Activated CD4-positive, CD25-positive, alpha-beta regulatory T cell treated with anti-CD3 and anti-CD28 coated beads, Interleukin-2, amount 50 U/mL, for 72 hours (primary cell): ENCODE data around the gene MCRIP2.

Source experiments
- DNase-seq: peaks from one replicate; pipeline ENCODE4 v3.0.0; 2021

Gene MCRIP2

DNA sequence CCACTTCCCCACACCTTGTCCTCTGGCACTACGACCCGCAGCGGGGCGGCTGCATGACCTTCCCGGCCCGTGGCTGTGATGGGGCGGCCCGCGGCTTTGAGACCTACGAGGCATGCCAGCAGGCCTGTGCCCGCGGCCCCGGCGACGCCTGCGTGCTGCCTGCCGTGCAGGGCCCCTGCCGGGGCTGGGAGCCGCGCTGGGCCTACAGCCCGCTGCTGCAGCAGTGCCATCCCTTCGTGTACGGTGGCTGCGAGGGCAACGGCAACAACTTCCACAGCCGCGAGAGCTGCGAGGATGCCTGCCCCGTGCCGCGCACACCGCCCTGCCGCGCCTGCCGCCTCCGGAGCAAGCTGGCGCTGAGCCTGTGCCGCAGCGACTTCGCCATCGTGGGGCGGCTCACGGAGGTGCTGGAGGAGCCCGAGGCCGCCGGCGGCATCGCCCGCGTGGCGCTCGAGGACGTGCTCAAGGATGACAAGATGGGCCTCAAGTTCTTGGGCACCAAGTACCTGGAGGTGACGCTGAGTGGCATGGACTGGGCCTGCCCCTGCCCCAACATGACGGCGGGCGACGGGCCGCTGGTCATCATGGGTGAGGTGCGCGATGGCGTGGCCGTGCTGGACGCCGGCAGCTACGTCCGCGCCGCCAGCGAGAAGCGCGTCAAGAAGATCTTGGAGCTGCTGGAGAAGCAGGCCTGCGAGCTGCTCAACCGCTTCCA is 8.1 kb upstream of the MCRIP2 start:
- no peak for DNase-seq

- DNase-seq: no peak
Measured at GRCh38 chr16:634051-634670, 7.5 kb upstream of the MCRIP2 start.

- no peak for DNase-seq
Measured at GRCh38 chr16:634996-635395, 6.6 kb upstream of the MCRIP2 start.

GRCh38 chr16:635573-636205 is 5.9 kb upstream of the MCRIP2 start:
- no peak for DNase-seq

GRCh38 chr16:636206-637080 is 5.2 kb upstream of the MCRIP2 start, which contains the start of gene METTL26:
METTL26 (minus strand) TSS chr16:636305; CDS start chr16:636290, 15 bp downstream.
- peak; percentile 94 for DNase-seq

GRCh38 chr16:637081-638018 is 4.3 kb upstream of the MCRIP2 start:
- DNase-seq: no peak

DNA sequence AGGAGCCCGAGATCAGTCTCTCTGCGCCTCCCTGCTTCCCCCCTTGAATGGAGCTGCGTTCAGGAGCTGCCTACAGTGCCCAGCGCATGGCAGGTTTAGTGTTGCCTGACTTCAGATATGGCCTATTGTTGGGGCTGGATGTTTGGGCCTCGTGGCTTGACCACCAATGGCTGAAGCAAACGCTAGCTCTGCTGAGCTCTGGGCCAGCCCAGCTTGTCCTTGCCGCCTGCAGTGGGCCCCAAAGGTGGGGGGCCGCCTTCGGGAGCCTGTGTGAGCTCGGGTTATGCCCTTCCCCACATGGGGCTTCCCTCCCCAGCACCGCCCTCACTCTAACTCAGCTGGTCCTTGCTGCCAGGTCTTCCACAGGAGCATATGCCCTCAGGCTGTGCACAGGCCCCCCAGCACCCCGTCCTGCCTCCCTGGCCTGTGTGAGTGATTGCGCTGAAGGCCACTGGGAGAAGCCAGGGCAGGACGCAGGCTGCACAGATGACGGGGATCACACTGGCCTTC is 3.5 kb upstream of the MCRIP2 start:
- DNase-seq: no peak

DNA sequence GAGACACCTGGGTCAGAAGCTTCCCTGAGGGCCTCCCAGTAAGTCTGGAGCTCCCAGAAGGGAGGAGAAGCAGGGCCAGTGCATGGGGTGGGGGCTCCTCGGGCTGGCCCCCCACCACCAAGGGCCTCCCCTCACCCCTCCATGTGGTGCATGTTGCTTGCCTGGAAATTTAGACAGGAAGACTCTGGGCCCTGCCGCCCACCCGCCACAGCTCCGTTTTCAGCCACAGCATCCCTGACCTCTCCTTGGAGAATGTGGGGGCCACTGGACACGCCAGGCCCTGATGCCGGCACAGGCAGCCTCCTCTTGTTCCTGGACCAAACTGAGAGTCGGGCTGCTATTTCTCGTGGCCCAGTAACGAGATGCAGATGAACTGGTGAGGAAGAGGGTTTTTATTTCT is 2.8 kb upstream of the MCRIP2 start:
- no peak for DNase-seq

- DNase-seq: no peak
Measured at GRCh38 chr16:640614-641013, 1.0 kb upstream of the MCRIP2 start.

DNA sequence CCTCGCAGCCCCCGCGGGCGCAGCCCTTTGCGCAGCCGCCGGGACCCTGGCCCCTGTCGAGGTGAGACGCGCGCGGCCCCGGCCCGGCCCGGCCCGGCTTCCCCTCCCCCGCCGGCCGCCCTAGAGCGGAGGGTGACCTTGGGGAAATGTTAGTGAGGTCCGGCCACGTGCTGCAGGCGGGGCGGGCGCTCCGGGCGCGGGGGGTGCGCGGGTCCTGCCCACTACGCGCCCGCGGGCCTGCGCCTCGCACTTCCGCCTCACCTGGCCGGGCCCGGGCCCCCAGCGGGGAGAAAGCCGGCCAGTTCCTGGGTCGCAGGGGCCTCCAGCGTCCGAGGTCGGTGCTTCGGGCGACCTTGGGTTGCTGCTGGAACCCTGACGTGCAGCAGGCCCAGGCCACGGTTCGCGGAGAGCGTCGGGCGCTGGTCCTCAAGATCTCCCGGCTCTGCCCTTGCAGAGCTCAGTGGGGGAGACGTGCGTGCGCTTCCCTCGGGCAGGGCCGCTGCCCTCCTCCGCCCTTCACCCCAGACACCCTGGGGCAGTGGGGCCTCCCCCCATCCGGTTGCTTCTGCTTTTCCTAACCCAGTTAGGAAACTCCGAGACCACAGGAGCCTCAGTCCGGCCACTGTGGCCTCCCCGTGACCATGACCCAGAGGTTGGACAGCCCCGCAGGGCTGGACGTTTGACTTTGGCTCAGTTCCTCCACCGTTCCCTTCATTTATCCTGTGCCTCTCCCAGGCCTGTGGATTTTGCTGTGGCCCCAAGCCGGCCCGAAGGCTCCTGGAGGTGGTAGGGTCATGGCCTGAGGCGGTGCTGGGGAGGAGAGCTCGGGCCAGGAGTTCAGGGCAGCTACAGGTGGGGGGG is 791 bp downstream of the MCRIP2 start:
- DNase-seq: peak; percentile 57

DNA sequence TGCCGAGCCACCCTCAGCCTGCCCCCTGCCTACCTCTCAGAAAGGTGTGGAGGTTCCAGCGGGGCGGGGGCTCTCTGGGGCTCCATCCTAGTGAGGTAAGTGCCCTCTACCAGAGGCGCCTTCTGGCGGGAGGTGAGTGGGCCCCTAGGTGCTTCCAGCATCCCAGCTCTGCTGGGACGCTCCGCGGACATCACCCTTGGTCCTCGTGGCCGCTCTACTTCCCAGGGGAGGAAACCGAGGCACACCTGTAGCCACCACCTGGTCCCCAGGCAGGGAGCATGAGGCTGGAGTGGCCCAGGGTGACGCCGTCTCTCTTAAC is 1.4 kb downstream of the MCRIP2 start:
- no peak for DNase-seq

DNA sequence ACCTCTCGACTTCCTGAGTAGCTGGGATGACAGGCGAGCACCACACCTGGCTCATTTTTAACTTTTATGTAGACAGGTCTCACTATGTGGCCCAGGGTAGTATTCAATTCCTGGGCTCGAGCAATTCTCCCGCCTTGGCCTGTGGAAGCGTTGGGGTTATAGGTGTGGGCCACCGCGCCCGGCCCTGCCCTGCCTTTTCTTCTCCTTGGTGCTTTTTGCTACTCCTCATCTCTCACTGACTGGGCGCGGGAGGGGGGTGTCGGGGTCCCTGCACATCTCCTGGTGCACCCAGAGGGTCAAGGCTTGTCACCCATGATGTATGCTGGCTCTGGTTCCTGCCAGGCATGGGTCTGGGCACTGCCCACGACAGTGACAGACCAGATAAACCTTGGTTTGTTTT is 2.9 kb downstream of the MCRIP2 start:
- no peak for DNase-seq

- DNase-seq: no peak
Measured at GRCh38 chr16:645852-646678, 4.4 kb downstream of the MCRIP2 start.

GRCh38 chr16:646679-647172 is 5.1 kb downstream of the MCRIP2 start:
- DNase-seq: no peak

DNA sequence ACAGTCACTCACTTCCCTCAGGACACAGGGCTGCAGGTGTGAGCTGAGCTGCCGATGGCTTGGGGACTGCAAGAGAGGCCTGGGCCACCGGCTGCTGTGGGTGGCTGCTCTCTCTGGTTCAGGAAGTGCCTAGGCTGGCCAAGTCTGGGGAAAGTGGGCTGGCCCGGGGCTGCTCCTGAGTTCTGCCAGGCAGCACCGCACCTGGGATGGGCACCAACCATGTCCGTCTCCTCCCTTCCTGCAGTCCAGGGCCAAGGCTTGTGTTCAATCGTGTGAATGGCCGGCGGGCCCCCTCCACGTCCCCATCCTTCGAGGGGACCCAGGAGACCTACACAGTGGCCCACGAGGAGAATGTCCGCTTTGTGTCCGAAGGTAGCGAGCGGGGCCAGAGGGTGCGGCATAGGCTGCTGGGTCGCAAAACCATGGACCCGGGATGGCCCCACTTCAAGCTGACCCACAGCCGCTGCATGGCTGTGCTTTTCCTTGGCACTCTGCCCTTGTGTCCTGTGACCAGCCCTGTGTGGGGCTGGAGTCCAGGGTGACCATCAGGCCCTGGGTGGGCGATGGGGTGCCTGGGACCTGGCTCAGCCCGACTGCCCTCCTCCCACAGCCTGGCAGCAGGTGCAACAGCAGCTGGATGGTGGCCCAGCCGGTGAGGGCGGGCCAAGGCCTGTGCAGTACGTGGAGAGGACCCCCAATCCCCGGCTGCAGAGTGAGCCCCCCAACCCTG is 5.7 kb downstream of the MCRIP2 start:
- DNase-seq: no peak

GRCh38 chr16:648071-648780 is 6.6 kb downstream of the MCRIP2 start:
- no peak for DNase-seq

GRCh38 chr16:648781-649589 is 7.4 kb downstream of the MCRIP2 start, which contains the start of gene WDR90:
WDR90 (plus strand) TSS chr16:649365; CDS start chr16:649417, 52 bp downstream.
- peak; percentile 93 for DNase-seq
